Esophagus squamous epithelium (tissue), 5 donors: Measurements from ENCODE around the gene SF1. TPM values are rescaled to one million over a fixed set of nuclear protein-coding genes. Genes with fewer than 3 reads are reported as not detected.
A peak's percentile ranks its signal among the peaks of the same experiment; 100 is the strongest.

Experiments
- DNase-seq: peaks from one replicate; lab custom pipeline; 2025; lab: John Stamatoyannopoulos, UW
- H3K27ac ChIP-seq, 4 donors: fragments of 200-600 bp; sonication (generic); one replicate each; pipeline ENCODE4 v1.5.1; 2016 to 2019; ENCODE audit warnings: mild to moderate bottlenecking in 1 of 4
- H3K27me3 ChIP-seq, 4 donors: fragments of 200-600 bp; sonication (generic); 1 replicate in 3 of 4; 2 replicates in 1 of 4; pipeline versions ENCODE4 v1.5.1 to v1.6.0; 2017 to 2021; ENCODE audit warnings: antibody characterized with exemption in 1 of 4
- H3K36me3 ChIP-seq, 3 donors: fragments of 200-600 bp; sonication (generic); one replicate each; pipeline ENCODE4 v1.5.1; 2016 to 2019
- H3K4me1 ChIP-seq, 3 donors: fragments of 200-600 bp; sonication (generic); one replicate each; pipeline ENCODE4 v1.5.1; 2017 to 2019
- H3K4me3 ChIP-seq, 4 donors: fragments of 200-600 bp; sonication (generic); 1 replicate in 3 of 4; 2 replicates in 1 of 4; pipeline ENCODE4 v1.5.1; 2016 to 2019; ENCODE audit warnings: mild to moderate bottlenecking in 2 of 4, moderate library complexity in 1 of 4
- H3K9me3 ChIP-seq, 3 donors: fragments of 200-600 bp; sonication (generic); one replicate each; pipeline ENCODE4 v1.5.1; 2016 to 2019
- CTCF ChIP-seq, 6 experiments: fragments of 450-650 bp in 4 of 6; fragments of 200-600 bp in 2 of 6; sonication (generic) in 2 of 6; IDR thresholded peaks; one replicate each; pipeline ENCODE4 v1.5.1; 2016 to 2019; ENCODE audit warnings: antibody characterized with exemption in 6 of 6, mild to moderate bottlenecking in 4 of 6, moderate library complexity in 4 of 6
- POLR2A ChIP-seq, 4 donors: fragments of 450-650 bp; IDR thresholded peaks; one replicate each; pipeline ENCODE4 v1.6.1; 2017; ENCODE audit warnings: antibody characterized with exemption in 4 of 4, mild to moderate bottlenecking in 4 of 4, moderate library complexity in 3 of 4
- WGBS, 2 donors: methylation state at CpG; one replicate each; pipeline ENCODE4 v1.1.5; 2018; 5-methylcytosine and 5-hydroxymethylcytosine counted together
- intact Hi-C: fragments of 100-400 bp; cut with DNase I; formaldehyde crosslinking; loops from one replicate; pipeline ENCODE4 v1.15.0; 2022
- total RNA-seq, 4 donors: library from RNA; depleted of rRNA; stranded (reverse); fragments of >200 nt; gene quantifications; one replicate each; pipeline ENCODE4 v1.1.0, GENCODE V29; 2016
- donor health status: DM: yes; HTN: yes; CAD: no.

SF1 gene
- total RNA-seq, 4 donors from 2014 or later, result 136 to 292 (median 223) TPM

GRCh38 chr11:64799256-64799622, 20.9 kb upstream of the SF1 start:
- Histone ChIP-seq H3K36me3 (peaks cover 0 to 24% (median 0%) of the 10 kb centered on the region in 3 donors), H3K4me3 (no peak overlapping the region), H3K27ac (peak overlapping the region in 1 of 4 donors; percentile 4), H3K4me1 (peaks cover 17 to 30% (median 18%) of the 10 kb centered on the region in 3 donors), H3K9me3 (no peaks in the 10 kb centered on the region), H3K27me3 (no peaks in the 10 kb centered on the region)
- 54 to 61% methylated on average over 5 to 6 of the region's 7 CpGs for WGBS, 2 donors
- DNase-seq, result no peak
- no peak for TF ChIP-seq CTCF (IDR thresholded peaks at IDR 0.05)
- no peak for TF ChIP-seq POLR2A (IDR thresholded peaks at IDR 0.05)
- intact Hi-C loops, result no loop called here

GRCh38 chr11:64796757-64797541, 18.6 kb upstream of the SF1 start:
- H3K27me3 ChIP-seq, result no peaks in the 10 kb centered on the region
- no peaks in the 10 kb centered on the region for H3K9me3 ChIP-seq
- H3K27ac ChIP-seq, result no peak overlapping the region
- H3K4me1 ChIP-seq, result peaks cover 0 to 10% (median 2%) of the 10 kb centered on the region in 3 donors
- intact Hi-C loops, result no loop called here
- TF ChIP-seq CTCF (IDR thresholded peaks at IDR 0.05), result no peak
- no peak for TF ChIP-seq POLR2A (IDR thresholded peaks at IDR 0.05)
- 83 to 85% methylated on average over 2 to 8 of the region's 19 CpGs for WGBS, 2 donors
- no peak for DNase-seq
- no peak overlapping the region for H3K4me3 ChIP-seq
- peaks cover 0 to 23% (median 0%) of the 10 kb centered on the region in 3 donors for H3K36me3 ChIP-seq

GRCh38 chr11:64796047-64796756, 17.9 kb upstream of the SF1 start:
- DNase-seq, result no peak
- no peak for TF ChIP-seq CTCF (IDR thresholded peaks at IDR 0.05)
- no peak for TF ChIP-seq POLR2A (IDR thresholded peaks at IDR 0.05)
- WGBS, 2 donors, result 69 to 87% methylated on average over 9 of the region's 19 CpGs
- H3K4me1 ChIP-seq, result peaks cover 0 to 2% (median 0%) of the 10 kb centered on the region in 3 donors
- H3K27me3 ChIP-seq, result no peaks in the 10 kb centered on the region
- H3K36me3 ChIP-seq, result peaks cover 0 to 23% (median 0%) of the 10 kb centered on the region in 3 donors
- no peaks in the 10 kb centered on the region for H3K9me3 ChIP-seq
- no peak overlapping the region for H3K27ac ChIP-seq
- intact Hi-C loops, result no loop called here
- no peak overlapping the region for H3K4me3 ChIP-seq

- Histone ChIP-seq H3K9me3 (no peaks in the 10 kb centered on the region), H3K4me3 (no peak overlapping the region), H3K36me3 (peaks cover 0 to 33% (median 0%) of the 10 kb centered on the region in 3 donors), H3K27ac (no peak overlapping the region), H3K4me1 (no peaks in the 10 kb centered on the region), H3K27me3 (no peaks in the 10 kb centered on the region)
- WGBS, 2 donors, result 82 to 95% methylated on average over 7 to 10 of the region's 10 CpGs
- TF ChIP-seq POLR2A (IDR thresholded peaks at IDR 0.05), result no peak
- TF ChIP-seq CTCF (IDR thresholded peaks at IDR 0.05), result no peak
- no peak for DNase-seq
- intact Hi-C loops, result no loop called here
Measured at GRCh38 chr11:64794526-64794925, 16.2 kb upstream of the SF1 start.
